Nephron (organoid): ENCODE measurements around the gene ATP13A2.

Source experiments
- H3K27ac Mint-ChIP-seq, 3 experiments: 2 replicates each; pipeline ENCODE4 v1.8.0; 2020; ENCODE audit warnings: mixed read lengths in 3 of 3, mild to moderate bottlenecking in 2 of 3, moderate library complexity in 1 of 3
- H3K27me3 Mint-ChIP-seq: 2 replicates; pipeline ENCODE4 v1.8.0; 2021; ENCODE audit warnings: low read depth, mild to moderate bottlenecking, moderate library complexity, mixed read lengths
- H3K36me3 Mint-ChIP-seq: 2 replicates; pipeline ENCODE4 v1.8.0; 2020; ENCODE audit warnings: low read depth, mixed read lengths
- H3K4me1 Mint-ChIP-seq: 2 replicates; pipeline ENCODE4 v1.8.0; 2020; ENCODE audit warnings: mixed read lengths
- H3K4me3 Mint-ChIP-seq, 3 experiments: 2 replicates each; pipeline ENCODE4 v1.8.0; 2020; ENCODE audit warnings: mild to moderate bottlenecking in 3 of 3, mixed read lengths in 3 of 3, moderate library complexity in 2 of 3
- H3K9me3 Mint-ChIP-seq: 2 replicates; pipeline ENCODE4 v1.8.0; 2020; ENCODE audit warnings: mixed read lengths
- TF ChIP-seq, protein P1 (sequence below), 3 experiments: fragments of 200-600 bp; sonication (generic); IDR thresholded peaks; one replicate each; pipeline ENCODE4 v1.5.0; 2021; ENCODE audit warnings: antibody characterized with exemption in 3 of 3; ENCODE audit not compliant: unreplicated experiment in 3 of 3

The ATP13A2 gene

DNA sequence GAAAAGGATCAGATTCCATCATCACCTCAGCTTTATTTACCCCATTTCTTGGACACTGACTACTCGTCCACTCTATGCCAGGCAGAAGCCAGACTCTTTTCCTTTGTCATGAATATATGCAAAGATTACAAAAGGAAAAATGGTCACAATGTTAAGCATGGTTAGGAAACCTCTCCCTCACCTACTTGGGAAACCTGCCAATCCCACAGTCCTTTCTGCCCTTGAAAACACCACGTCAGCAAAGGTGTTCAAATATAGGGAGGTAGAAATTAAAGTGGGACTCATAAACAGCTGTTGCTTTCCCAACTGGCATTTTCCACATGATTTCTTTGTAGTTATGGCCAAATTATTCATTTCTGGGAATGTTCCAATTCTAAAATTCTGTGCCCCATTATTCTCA lies 16.2 kb upstream of the ATP13A2 start:
- Mint-ChIP-seq H3K36me3 (peaks cover 35% of the 10 kb centered on the region), H3K4me1 (peaks cover 5% of the 10 kb centered on the region)

DNA sequence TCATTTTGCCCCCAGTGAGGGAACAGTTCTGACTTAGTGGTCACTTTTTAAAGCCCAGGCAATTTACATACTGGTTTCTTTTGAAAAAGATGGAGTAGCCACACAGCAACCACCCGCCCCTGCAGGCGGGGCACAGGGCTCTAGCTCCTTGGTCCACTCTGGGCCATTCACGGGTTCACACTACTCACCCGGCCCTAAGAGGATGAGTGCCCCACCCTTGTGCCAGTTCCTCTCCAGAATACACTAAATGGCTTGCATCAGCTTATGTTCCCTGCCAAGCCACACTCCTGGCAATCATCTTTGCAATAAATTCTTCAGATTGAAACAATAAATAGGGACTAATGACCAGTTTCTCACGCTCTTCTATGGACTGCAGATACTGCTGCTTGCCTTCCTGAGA lies 15.7 kb upstream of the ATP13A2 start:
- Mint-ChIP-seq H3K4me3 (no peak overlapping the region), H3K27ac (no peak overlapping the region), H3K27me3 (no peaks in the 10 kb centered on the region), H3K4me1 (peaks cover 5% of the 10 kb centered on the region), H3K9me3 (no peaks in the 10 kb centered on the region), H3K36me3 (peaks cover 40% of the 10 kb centered on the region)
- TF ChIP-seq, protein P1, sequence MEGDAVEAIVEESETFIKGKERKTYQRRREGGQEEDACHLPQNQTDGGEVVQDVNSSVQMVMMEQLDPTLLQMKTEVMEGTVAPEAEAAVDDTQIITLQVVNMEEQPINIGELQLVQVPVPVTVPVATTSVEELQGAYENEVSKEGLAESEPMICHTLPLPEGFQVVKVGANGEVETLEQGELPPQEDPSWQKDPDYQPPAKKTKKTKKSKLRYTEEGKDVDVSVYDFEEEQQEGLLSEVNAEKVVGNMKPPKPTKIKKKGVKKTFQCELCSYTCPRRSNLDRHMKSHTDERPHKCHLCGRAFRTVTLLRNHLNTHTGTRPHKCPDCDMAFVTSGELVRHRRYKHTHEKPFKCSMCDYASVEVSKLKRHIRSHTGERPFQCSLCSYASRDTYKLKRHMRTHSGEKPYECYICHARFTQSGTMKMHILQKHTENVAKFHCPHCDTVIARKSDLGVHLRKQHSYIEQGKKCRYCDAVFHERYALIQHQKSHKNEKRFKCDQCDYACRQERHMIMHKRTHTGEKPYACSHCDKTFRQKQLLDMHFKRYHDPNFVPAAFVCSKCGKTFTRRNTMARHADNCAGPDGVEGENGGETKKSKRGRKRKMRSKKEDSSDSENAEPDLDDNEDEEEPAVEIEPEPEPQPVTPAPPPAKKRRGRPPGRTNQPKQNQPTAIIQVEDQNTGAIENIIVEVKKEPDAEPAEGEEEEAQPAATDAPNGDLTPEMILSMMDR (IDR thresholded peaks at IDR 0.05; ENCODE audit: unreplicated experiment in 3 of 3), result no peak

More for the DNA sequence above, 16.2 kb upstream of the ATP13A2 start:
- H3K4me3 Mint-ChIP-seq, result no peak overlapping the region
- no peaks in the 10 kb centered on the region for H3K27me3 Mint-ChIP-seq
- H3K9me3 Mint-ChIP-seq, result no peaks in the 10 kb centered on the region
- H3K27ac Mint-ChIP-seq, result no peak overlapping the region
- TF ChIP-seq, protein P1 (IDR thresholded peaks at IDR 0.05; ENCODE audit: unreplicated experiment in 3 of 3), result no peak

DNA sequence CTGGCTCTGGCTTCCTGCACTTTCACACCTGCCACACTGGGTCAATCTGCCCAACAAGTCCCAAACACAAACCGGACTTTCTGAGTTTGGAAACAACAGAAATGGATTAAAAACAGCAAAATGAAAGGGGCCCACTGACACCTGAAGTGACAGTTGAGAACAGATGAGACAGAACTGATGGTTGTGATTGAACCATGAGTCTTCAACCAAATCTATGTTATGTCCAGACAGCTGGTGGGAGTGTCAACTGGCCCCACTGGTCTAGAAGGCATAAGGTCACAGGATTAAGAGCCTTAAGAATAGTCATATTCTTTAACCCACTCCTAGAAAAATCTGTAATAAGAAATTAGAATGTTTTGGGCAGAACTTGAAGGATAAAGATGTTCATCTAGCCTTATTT lies 13.0 kb upstream of the ATP13A2 start:
- peak overlapping the region in 1 of 3 experiments; percentile 50 for H3K27ac Mint-ChIP-seq
- no peaks in the 10 kb centered on the region for H3K27me3 Mint-ChIP-seq
- no peak overlapping the region for H3K4me3 Mint-ChIP-seq
- peaks cover 5% of the 10 kb centered on the region for H3K4me1 Mint-ChIP-seq
- H3K9me3 Mint-ChIP-seq, result no peaks in the 10 kb centered on the region
- peaks cover 55% of the 10 kb centered on the region for H3K36me3 Mint-ChIP-seq
- TF ChIP-seq, protein P1 (IDR thresholded peaks at IDR 0.05; ENCODE audit: unreplicated experiment in 3 of 3), result no peak

DNA sequence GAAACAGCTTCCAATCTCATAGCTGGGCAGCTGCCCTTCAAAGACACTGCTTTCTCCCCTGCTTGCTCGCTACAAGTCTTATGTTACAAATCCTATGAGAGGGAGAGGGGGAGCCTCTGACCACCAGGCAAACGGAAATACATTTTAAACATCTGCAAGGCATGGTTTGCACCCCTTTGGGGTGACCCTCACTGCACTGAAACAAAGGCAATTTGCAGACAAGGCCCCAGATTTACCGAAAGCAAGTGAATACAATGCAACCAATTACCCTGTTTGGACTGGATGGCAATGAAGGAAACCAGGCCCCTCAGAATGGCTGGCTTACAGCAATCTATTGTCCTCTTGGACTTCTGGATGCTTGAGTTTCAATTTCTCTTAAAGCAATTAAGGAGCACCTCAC lies 11.8 kb upstream of the ATP13A2 start:
- H3K4me3 Mint-ChIP-seq, result no peak overlapping the region
- H3K27me3 Mint-ChIP-seq, result no peaks in the 10 kb centered on the region
- H3K9me3 Mint-ChIP-seq, result no peaks in the 10 kb centered on the region
- peaks cover 63% of the 10 kb centered on the region for H3K36me3 Mint-ChIP-seq
- H3K27ac Mint-ChIP-seq, result peak overlapping the region in 2 of 3 experiments; percentile 14 to 50
- peaks cover 5% of the 10 kb centered on the region for H3K4me1 Mint-ChIP-seq
- TF ChIP-seq, protein P1 (IDR thresholded peaks at IDR 0.05; ENCODE audit: unreplicated experiment in 3 of 3), result no peak

DNA sequence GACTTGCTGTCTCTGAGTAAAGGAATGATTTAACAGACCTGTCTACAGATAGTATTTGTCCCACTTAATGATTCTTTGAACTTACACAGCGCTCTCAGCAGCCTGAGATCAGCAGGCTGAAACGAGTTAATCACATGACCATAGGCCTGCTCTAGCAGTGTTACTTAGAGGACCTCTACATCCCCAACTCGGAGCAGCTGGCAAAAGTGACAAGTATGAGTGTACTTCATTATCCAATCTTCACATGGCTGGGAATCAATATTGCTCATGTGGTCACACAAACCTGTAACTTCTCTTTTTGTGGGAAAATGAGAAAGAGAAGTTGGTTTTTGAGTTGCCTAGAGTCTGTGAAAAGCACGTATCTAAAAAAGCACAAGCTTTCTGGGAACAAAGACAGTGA lies 11.4 kb upstream of the ATP13A2 start:
- H3K9me3 Mint-ChIP-seq, result no peaks in the 10 kb centered on the region
- no peak overlapping the region for H3K4me3 Mint-ChIP-seq
- H3K36me3 Mint-ChIP-seq, result peaks cover 63% of the 10 kb centered on the region
- H3K27ac Mint-ChIP-seq, result peak overlapping the region in 2 of 3 experiments; percentile 14 to 50
- TF ChIP-seq, protein P1 (IDR thresholded peaks at IDR 0.05; ENCODE audit: unreplicated experiment in 3 of 3), result no peak
- H3K4me1 Mint-ChIP-seq, result peaks cover 5% of the 10 kb centered on the region
- no peaks in the 10 kb centered on the region for H3K27me3 Mint-ChIP-seq

DNA sequence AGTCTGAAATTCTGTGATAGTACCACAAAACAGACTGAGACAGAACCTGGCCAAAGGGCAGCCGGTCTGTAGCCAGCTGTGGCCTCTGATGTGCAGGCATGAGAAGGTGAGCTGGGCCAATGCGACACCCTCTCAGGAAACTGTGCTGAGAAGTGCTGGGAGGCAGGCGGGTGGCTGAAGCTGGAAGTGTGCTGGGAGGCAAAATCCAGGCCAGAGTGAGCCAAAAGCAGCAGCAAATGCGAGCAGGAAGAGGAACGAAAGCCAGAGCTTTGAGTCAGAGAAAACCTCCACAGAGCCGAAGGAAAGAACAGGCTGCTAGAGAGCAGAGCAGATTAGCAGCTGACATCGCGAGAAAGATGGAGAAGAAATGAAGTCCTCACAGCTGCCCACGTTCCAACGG lies 10.2 kb upstream of the ATP13A2 start:
- Mint-ChIP-seq H3K27me3 (no peaks in the 10 kb centered on the region), H3K4me3 (no peak overlapping the region), H3K36me3 (peaks cover 58% of the 10 kb centered on the region), H3K27ac (no peak overlapping the region), H3K4me1 (peaks cover 5% of the 10 kb centered on the region), H3K9me3 (no peaks in the 10 kb centered on the region)
- TF ChIP-seq, protein P1 (IDR thresholded peaks at IDR 0.05; ENCODE audit: unreplicated experiment in 3 of 3), result no peak
